Measurements from ENCODE around the gene CXCR4. TPM values are rescaled to one million over a fixed set of nuclear protein-coding genes. Genes with fewer than 3 reads are reported as not detected.

Gene CXCR4
- total and polyA plus RNA-seq, 2 experiments from 2014 or later, result 2.1 TPM

GRCh38 chr2:136115183-136115761 lies 2.7 kb downstream of the CXCR4 start (continued):
- TF ChIP-seq CTCF (conservative IDR thresholded peaks at IDR 0.05; ENCODE audit: low read depth in 2 of 2) (no peak), REST (IDR thresholded peaks at IDR 0.05; ENCODE audit: unreplicated experiment) (no peak)

GRCh38 chr2:136114382-136114781 lies 3.6 kb downstream of the CXCR4 start:
- Mint-ChIP-seq H3K9me3 (no peaks in the 10 kb centered on the region), H3K27ac (no peak overlapping the region), H3K27me3 (ENCODE audit: insufficient read depth, low read depth, poor library complexity) (peaks cover 41% of the 10 kb centered on the region), H3K36me3 (ENCODE audit: low read depth) (no peaks in the 10 kb centered on the region; the same call in 2 of the 3 replicates), H3K4me1 (peaks cover 8% of the 10 kb centered on the region), H3K4me3 (no peak overlapping the region)
- Histone ChIP-seq H3K4me3 (no peak overlapping the region), H3K36me3 (ENCODE audit: insufficient read depth) (no peaks in the 10 kb centered on the region), H3K27ac (ENCODE audit: low read depth) (no peak overlapping the region), H3K79me2 (replicated peaks; ENCODE audit: insufficient read depth) (no peaks in the 10 kb centered on the region), H3K27me3 (ENCODE audit: insufficient read depth) (peaks cover 44% of the 10 kb centered on the region), H3K4me2 (no peak overlapping the region), H3K4me1 (ENCODE audit: insufficient read depth) (peaks cover 6% of the 10 kb centered on the region), H3F3A (replicated peaks; ENCODE audit: low read depth) (no peaks in the 10 kb centered on the region; the same call in 1 of the 2 replicates), H4K20me1 (replicated peaks; ENCODE audit: insufficient read depth) (no peaks in the 10 kb centered on the region), H2AFZ (no peak overlapping the region), H3K9me2 (ENCODE audit: insufficient read depth) (peaks cover 5% of the 10 kb centered on the region; the same call in 1 of the 2 replicates)
- DNase-seq (ENCODE audit: low spot score) (no peak), ATAC-seq (no peak)
- TF ChIP-seq ZNF331 (CRISPR knock-in tag; IDR thresholded peaks at IDR 0.05; ENCODE audit: low read depth) (no peak), ZNF462 (CRISPR knock-in tag; IDR thresholded peaks at IDR 0.05) (no peak)
